Stomach (tissue), 9 donors: Measurements from ENCODE around the gene KIAA0513. TPM values are rescaled to one million over a fixed set of nuclear protein-coding genes. Genes with fewer than 3 reads are reported as not detected.

Source experiments
- DNase-seq, 2 donors: peaks; one replicate each; pipeline versions ENCODE4 v3.0.0 to v3.0.0-alpha.2; 2013 to 2019
- H3K27ac ChIP-seq, 5 donors: fragments of 200-600 bp in 4 of 5; sonication (generic) in 4 of 5; one replicate each; pipeline ENCODE4 v1.5.1; 2013 to 2019; ENCODE audit warnings: mild to moderate bottlenecking in 1 of 5, moderate library complexity in 1 of 5
- H3K27me3 ChIP-seq, 3 donors: fragments of 200-600 bp; sonication (generic); one replicate each; pipeline ENCODE4 v1.5.1; 2017 to 2019; ENCODE audit warnings: mixed run types in 1 of 3
- H3K36me3 ChIP-seq, 4 donors: fragments of 200-600 bp; sonication (generic); 1 replicate in 3 of 4; 2 replicates in 1 of 4; pipeline ENCODE4 v1.5.1; 2016 to 2019
- H3K4me1 ChIP-seq, 4 donors: fragments of 200-600 bp; sonication (generic); one replicate each; pipeline ENCODE4 v1.5.1; 2016 to 2019
- H3K4me3 ChIP-seq, 4 donors: fragments of 200-600 bp; sonication (generic) in 3 of 4; one replicate each; pipeline ENCODE4 v1.5.1; 2016 to 2019; ENCODE audit warnings: mild to moderate bottlenecking in 1 of 4
- H3K9me3 ChIP-seq, 4 donors: fragments of 200-600 bp; sonication (generic); one replicate each; pipeline ENCODE4 v1.5.1; 2016 to 2019
- CTCF ChIP-seq, 7 experiments: fragments of 450-650 bp in 4 of 7; fragments of 200-600 bp in 3 of 7; sonication (generic) in 3 of 7; IDR thresholded peaks; one replicate each; pipeline ENCODE4 v1.5.1; 2016 to 2019; ENCODE audit warnings: antibody characterized with exemption in 7 of 7, control low read depth in 2 of 7, mild to moderate bottlenecking in 1 of 7
- EP300 ChIP-seq: sonication (generic); formaldehyde crosslinking; IDR thresholded peaks from one replicate; pipeline ENCODE4 v1.6.1; 2017; ENCODE audit warnings: antibody characterized with exemption
- POLR2A ChIP-seq, 4 donors: fragments of 450-650 bp; IDR thresholded peaks; one replicate each; pipeline ENCODE4 v1.6.1; 2016; ENCODE audit warnings: antibody characterized with exemption in 4 of 4, control low read depth in 2 of 4, mild to moderate bottlenecking in 1 of 4, moderate library complexity in 1 of 4
- POLR2AphosphoS5 ChIP-seq, 3 donors: sonication (generic); formaldehyde crosslinking; IDR thresholded peaks; one replicate each; pipeline ENCODE4 v1.6.1; 2016; ENCODE audit warnings: antibody characterized with exemption in 3 of 3
- WGBS, 5 donors: extraction: QIAGEN DNeasy Blood & Tissue Kit in 3 of 5; methylation state at CpG; one replicate each; pipeline versions ENCODE4 v1.1.5 to v1.1.7; 2013 to 2018; 5-methylcytosine and 5-hydroxymethylcytosine counted together
- intact Hi-C: fragments of 100-400 bp; cut with DNase I; formaldehyde crosslinking; loops from one replicate; pipeline ENCODE4 v1.15.1; 2023; ENCODE audit warnings: low total_unique reads
- polyA plus RNA-seq, 3 donors: library from polyadenylated mRNA; stranded (reverse); fragments of 200-250 nt; gene quantifications; one replicate each; pipeline ENCODE4 v1.2.3, GENCODE V29; 2013
- total RNA-seq, 5 donors: library from RNA; depleted of rRNA; stranded (reverse); fragments of >200 nt; gene quantifications; one replicate each; pipeline versions ENCODE4 v1.1.0 to v1.2.3, GENCODE V29; 2014 to 2016
- donor health status: healthy with polysubstance abuse.
- donor health status: Bipolar disorder and iron deficiency.
- donor health status: healthy.

KIAA0513 gene
- total and polyA plus RNA-seq, 8 donors, result 3.6 to 40.6 (median 14.9) TPM

GRCh38 chr16:85105475-85105874, 77.9 kb downstream of the KIAA0513 start:
- TF ChIP-seq CTCF (IDR thresholded peaks at IDR 0.05), result no peak
- TF ChIP-seq POLR2A (IDR thresholded peaks at IDR 0.05), result no peak
- TF ChIP-seq POLR2AphosphoS5 (IDR thresholded peaks at IDR 0.05), result no peak
- no peak for TF ChIP-seq EP300
- no peaks in the 10 kb centered on the region for H3K9me3 ChIP-seq
- H3K27me3 ChIP-seq, result no peaks in the 10 kb centered on the region
- DNase-seq, result no peak
- intact Hi-C loops, result no loop called here
- no peaks in the 10 kb centered on the region for H3K36me3 ChIP-seq
- 69 to 72% (median 70%) methylated on average over 5 of the region's 5 CpGs for WGBS, 5 donors
- H3K27ac ChIP-seq, result no peak overlapping the region
- H3K4me1 ChIP-seq, result peaks cover 0 to 7% (median 0%) of the 10 kb centered on the region in 4 donors
- no peak overlapping the region for H3K4me3 ChIP-seq

GRCh38 chr16:85107083-85107482, 79.5 kb downstream of the KIAA0513 start:
- no peaks in the 10 kb centered on the region for H3K9me3 ChIP-seq
- H3K4me3 ChIP-seq, result no peak overlapping the region
- H3K27me3 ChIP-seq, result no peaks in the 10 kb centered on the region
- H3K4me1 ChIP-seq, result peaks cover 0 to 7% (median 0%) of the 10 kb centered on the region in 4 donors
- TF ChIP-seq CTCF (IDR thresholded peaks at IDR 0.05) (no peak), POLR2A (IDR thresholded peaks at IDR 0.05) (no peak), POLR2AphosphoS5 (IDR thresholded peaks at IDR 0.05) (no peak)
- H3K36me3 ChIP-seq, result no peaks in the 10 kb centered on the region
- no peak for DNase-seq
- intact Hi-C loops, result no loop called here
- no peak overlapping the region for H3K27ac ChIP-seq
- WGBS, 5 donors, result 78 to 89% (median 84%) methylated on average over 5 to 9 of the region's 9 CpGs

- TF ChIP-seq POLR2A (IDR thresholded peaks at IDR 0.05), result no peak
- no peak for TF ChIP-seq CTCF (IDR thresholded peaks at IDR 0.05)
- TF ChIP-seq POLR2AphosphoS5 (IDR thresholded peaks at IDR 0.05), result no peak
- no peak for TF ChIP-seq EP300
- Histone ChIP-seq H3K27me3 (no peaks in the 10 kb centered on the region), H3K36me3 (no peaks in the 10 kb centered on the region), H3K4me1 (peaks cover 0 to 7% (median 0%) of the 10 kb centered on the region in 4 donors), H3K4me3 (no peak overlapping the region), H3K27ac (no peak overlapping the region), H3K9me3 (no peaks in the 10 kb centered on the region)
- WGBS, 5 donors, result 79 to 84% (median 80%) methylated on average over 7 to 11 of the region's 11 CpGs
- intact Hi-C loops, result no loop called here
- DNase-seq, result no peak
Observed at GRCh38 chr16:85107532-85107931, 79.9 kb downstream of the KIAA0513 start.

GRCh38 chr16:85110105-85110504, 82.5 kb downstream of the KIAA0513 start:
- no peak for DNase-seq
- no peaks in the 10 kb centered on the region for H3K9me3 ChIP-seq
- 94 to 99% (median 94%) methylated on average over 18 to 19 of the region's 19 CpGs; no CpG with 5 or more reads in 1 of the 5 donors for whole genome bisulfite sequencing, 5 donors
- H3K27me3 ChIP-seq, result no peaks in the 10 kb centered on the region
- TF ChIP-seq CTCF (IDR thresholded peaks at IDR 0.05), result no peak
- TF ChIP-seq POLR2A (IDR thresholded peaks at IDR 0.05), result no peak
- no peak for TF ChIP-seq EP300
- no peak for TF ChIP-seq POLR2AphosphoS5 (IDR thresholded peaks at IDR 0.05)
- no peaks in the 10 kb centered on the region for H3K36me3 ChIP-seq
- intact Hi-C loops, result loop anchor here (10.0 kb wide), 2 partner anchors 85 to 135 kb away; no protein-coding TSS in a partner anchor
- H3K27ac ChIP-seq, result no peak overlapping the region
- peaks cover 0 to 9% (median 3%) of the 10 kb centered on the region in 4 donors for H3K4me1 ChIP-seq
- no peak overlapping the region for H3K4me3 ChIP-seq
